K562 (cell line): ENCODE data around the gene BPIFB2. TPM values are rescaled to one million over a fixed set of nuclear protein-coding genes. Genes with fewer than 3 reads are reported as not detected.

Experiments
- ATAC-seq: fragments of 200-7000 bp; cut with Tn5 transposase; 3 replicates; pipeline ENCODE4 v1.9.1; 2020; ENCODE audit warnings: moderate library complexity
- BruUV-seq: library from RNA; stranded (reverse); fragments of 400-500 nt; replicated peaks from 2 replicates; lab custom pipeline; 2021; lab: Mats Ljungman, UMichigan
- CTCF ChIA-PET: fragments of 300-600 bp; formaldehyde crosslinking; extraction: SDS; loops from one replicate; lab custom pipeline; 2021; ENCODE audit warnings: low intra/inter-chr PET ratio; lab: Yijun Ruan, JAX
- POLR2A ChIA-PET: fragments of 300-600, 350-650 bp; sonication (Branson Sonifier 250); formaldehyde crosslinking; extraction: SDS; loops from one replicate; lab custom pipeline; 2021; ENCODE audit warnings: antibody characterized with exemption, inconsistent platforms; lab: Yijun Ruan, JAX
- DNase-seq, 4 experiments: peaks; one replicate each; pipeline versions ENCODE4 v3.0.0 to v3.0.0-alpha.2; 2011 to 2018; ENCODE audit warnings: low spot score in 3 of 4, mixed read lengths in 3 of 4; ENCODE audit errors: extremely low read depth in 1 of 4
- FAIRE-seq: peaks from 2 replicates; lab custom pipeline; 2011; peaks lifted over from hg19 to GRCh38; lab: Jason Lieb, UNC
- H2AFZ ChIP-seq: 2 replicates; pipeline ENCODE4 v1.6.0; 2011; ENCODE audit warnings: low read depth, low read length, control low read depth, inconsistent platforms
- H3K27ac ChIP-seq: fragments of 200-600 bp; 3 replicates; pipeline ENCODE4 v1.8.0; 2011; ENCODE audit warnings: low read depth, mild to moderate bottlenecking, control low read depth, inconsistent platforms, low read length, moderate library complexity, mixed read lengths; ENCODE audit errors: extremely low read depth
- H3K27me3 ChIP-seq, 2 experiments: fragments of 300-600 bp in 1 of 2; 2 replicates in 1 of 2; 3 replicates in 1 of 2; pipeline versions ENCODE4 v1.6.0 to v1.8.0; 2011; ENCODE audit warnings: inconsistent platforms in 2 of 2, low read length in 2 of 2, mild to moderate bottlenecking in 1 of 2, mixed read lengths in 1 of 2, moderate library complexity in 1 of 2; ENCODE audit not compliant: control insufficient read depth in 2 of 2, insufficient read depth in 2 of 2
- H3K36me3 ChIP-seq: fragments of 300-600 bp; 3 replicates; pipeline ENCODE4 v1.8.0; 2011; ENCODE audit warnings: mild to moderate bottlenecking, low read length, inconsistent platforms; ENCODE audit not compliant: control insufficient read depth, insufficient read depth
- H3K4me1 ChIP-seq, 2 experiments: fragments of 200-600 bp in 1 of 2; replicated peaks in 1 of 2; 2 replicates in 1 of 2; 3 replicates in 1 of 2; pipeline versions ENCODE4 v1.5.1 to v1.8.0; 2011; ENCODE audit warnings: inconsistent platforms in 2 of 2, low read length in 2 of 2, mild to moderate bottlenecking in 1 of 2, mixed read lengths in 1 of 2, moderate library complexity in 1 of 2; ENCODE audit not compliant: control insufficient read depth in 2 of 2, insufficient read depth in 2 of 2
- H3K4me2 ChIP-seq: 2 replicates; pipeline ENCODE4 v1.6.1; 2011; ENCODE audit warnings: low read length, control low read depth, inconsistent platforms, mixed read lengths; ENCODE audit not compliant: insufficient read depth
- H3K4me3 ChIP-seq: fragments of 200-600 bp; sonication (generic), shearing (Covaris generic); 2 replicates; pipeline ENCODE4 v1.5.1; 2016; ENCODE audit warnings: control low read depth, inconsistent platforms
- H3K79me2 ChIP-seq: fragments of 200-600 bp; 3 replicates; pipeline ENCODE4 v1.8.0; 2011; ENCODE audit warnings: low read length, inconsistent platforms; ENCODE audit not compliant: control insufficient read depth, insufficient read depth
- H3K9ac ChIP-seq, 2 experiments: 2 replicates each; pipeline versions ENCODE4 v1.6.0 to v1.6.1; 2011; ENCODE audit warnings: low read depth in 2 of 2, low read length in 2 of 2, control low read depth in 1 of 2, inconsistent platforms in 1 of 2, mild to moderate bottlenecking in 1 of 2, mixed read lengths in 1 of 2; ENCODE audit not compliant: insufficient read depth in 1 of 2
- H3K9me1 ChIP-seq: one replicate; pipeline ENCODE4 v1.6.0; 2011; ENCODE audit warnings: inconsistent platforms, mild to moderate bottlenecking, low read length, moderate library complexity; ENCODE audit not compliant: control insufficient read depth, insufficient read depth
- H3K9me3 ChIP-seq: replicated peaks from 2 replicates; pipeline ENCODE4 v1.5.1; 2011; ENCODE audit warnings: low read depth, low read length, inconsistent platforms; ENCODE audit not compliant: control insufficient read depth, insufficient read depth
- H4K20me1 ChIP-seq: replicated peaks from 2 replicates; pipeline ENCODE4 v1.6.1; 2011; ENCODE audit warnings: low read length, inconsistent platforms, mixed read lengths; ENCODE audit not compliant: control insufficient read depth, insufficient read depth
- BRD9 ChIP-seq: fragments of 450-650 bp; IDR thresholded peaks from 2 replicates; pipeline ENCODE4 v1.6.1; 2018; ENCODE audit warnings: low read depth; ENCODE audit not compliant: partially characterized antibody
- LCOR ChIP-seq: sonication (generic); formaldehyde crosslinking; IDR thresholded peaks from 2 replicates; pipeline ENCODE4 v1.8.0; 2022; ENCODE audit warnings: mild to moderate bottlenecking, missing genetic modification reagents
- ZBTB17 ChIP-seq: fragments of 450-650 bp; formaldehyde crosslinking; IDR thresholded peaks from 2 replicates; pipeline ENCODE4 v1.4.0; 2020; ENCODE audit warnings: mild to moderate bottlenecking
- ZBTB7A ChIP-seq: IDR thresholded peaks from 2 replicates; pipeline ENCODE4 v1.6.1; 2011; ENCODE audit warnings: low read depth, mild to moderate bottlenecking, low read length, moderate library complexity, borderline replicate concordance; ENCODE audit not compliant: control insufficient read depth
- ZNF347 ChIP-seq: fragments of 450-650 bp; formaldehyde crosslinking; IDR thresholded peaks from 2 replicates; pipeline ENCODE4 v1.4.0; 2020; ENCODE audit warnings: low read depth, mild to moderate bottlenecking, moderate library complexity
- WGBS: fragments of 100-300 bp; shearing (Covaris generic); methylation state at CpG from one replicate; pipeline ENCODE4 v1.1.6; 2016; ENCODE audit warnings: low coverage, mixed read lengths; ENCODE audit not compliant: insufficient coverage; ENCODE audit errors: missing lambda C conversion rate; 5-methylcytosine and 5-hydroxymethylcytosine counted together
- in situ Hi-C: fragments of 300-500 bp; cut with MboI; formaldehyde crosslinking; loops from 4 replicates; pipeline ENCODE4 v1.15.0; 2018; ENCODE audit warnings: inconsistent platforms, mixed read lengths
- intact Hi-C: fragments of 100-400 bp; cut with micrococcal nuclease; formaldehyde crosslinking; loops from 2 replicates; pipeline ENCODE4 v1.14.2; 2022
- polyA plus RNA-seq, 8 experiments: library from polyadenylated mRNA; depleted of rRNA in 4 of 8; stranded (reverse) in 5 of 8; unstranded in 3 of 8; fragments of >200 nt; fragmentation: Nextera tagmentation in 2 of 8; fragmentation: Illumina TruSeq in 1 of 8; extraction: Ambion mirVana in 2 of 8; extraction: Trizol in 1 of 8; gene quantifications; 2 replicates each; pipeline versions ENCODE4 v1.2.1 to v1.2.3, GENCODE V29; 2011 to 2014; ENCODE audit warnings: inconsistent platforms in 1 of 8, missing spikeins in 1 of 8
- total RNA-seq, 7 experiments: library from RNA; depleted of rRNA in 6 of 7; stranded (reverse); fragments of >200 nt in 6 of 7; fragmentation: Illumina TruSeq in 2 of 7; extraction: Trizol in 2 of 7; gene quantifications; 2 replicates each; pipeline versions ENCODE4 v1.2.1 to v1.2.3, GENCODE V29; 2011 to 2021; ENCODE audit warnings: low replicate concordance in 1 of 7

The BPIFB2 gene
- total and polyA plus RNA-seq, 9 of the 15 experiments (the other 6 are each of a cell fraction or from before 2014, with no cell fraction given) = not detected

- no peak for TF ChIP-seq BRD9
These were observed 54.1 kb downstream of the BPIFB2 start (continued) for GRCh38 chr20:33061658-33062028.

GRCh38 chr20:33062105-33062824 lies 54.8 kb downstream of the BPIFB2 start:
- ATAC-seq = no peak
- H3K9me3 ChIP-seq = no peaks in the 10 kb centered on the region
- POLR2A ChIA-PET = no interaction called here
- H3K27ac ChIP-seq = no peak overlapping the region
- peak; percentile 76 for TF ChIP-seq ZBTB17 (CRISPR knock-in tag)
- TF ChIP-seq ZNF347 (CRISPR knock-in tag) = no peak
- intact Hi-C loops = no loop called here
- H3K4me1 ChIP-seq = peaks cover 0 to 6% of the 10 kb centered on the region in 2 experiments; a peak in 1 of 5 replicates
- H3K4me3 ChIP-seq = no peak overlapping the region
- in situ Hi-C loops = no loop called here
- no peaks in the 10 kb centered on the region for H3K79me2 ChIP-seq
- no peak overlapping the region for H3K9ac ChIP-seq
- H3K9me1 ChIP-seq = no peaks in the 10 kb centered on the region
- no peak overlapping the region for H2AFZ ChIP-seq
- H3K36me3 ChIP-seq = no peaks in the 10 kb centered on the region
- FAIRE-seq = no peak
- peaks cover 13% of the 10 kb centered on the region; the same call in 1 of the 2 replicates for H4K20me1 ChIP-seq
- H3K4me2 ChIP-seq = no peak overlapping the region
- peaks cover 13 to 69% of the 10 kb centered on the region in 2 experiments; a peak in 4 of 5 replicates for H3K27me3 ChIP-seq
- no TSS peak for BruUV-seq
- CTCF ChIA-PET = no interaction called here
- DNase-seq = no peak
- WGBS = 2% methylated on average over 8 of the region's 9 CpGs

GRCh38 chr20:33062825-33063149 lies 55.3 kb downstream of the BPIFB2 start:
- H3K27ac ChIP-seq = no peak overlapping the region
- no peaks in the 10 kb centered on the region for H3K36me3 ChIP-seq
- no peak for FAIRE-seq
- no TSS peak for BruUV-seq
- H2AFZ ChIP-seq = no peak overlapping the region
- peaks cover 13% of the 10 kb centered on the region; the same call in 1 of the 2 replicates for H4K20me1 ChIP-seq
- CTCF ChIA-PET = no interaction called here
- no peak for TF ChIP-seq LCOR (CRISPR knock-in tag)
- TF ChIP-seq ZBTB7A = no peak
- TF ChIP-seq, all 486 proteins: peak for 0
- DNase-seq (no peak), ATAC-seq (no peak)
- H3K4me3 ChIP-seq = no peak overlapping the region
- POLR2A ChIA-PET = interaction anchor here (0.6 kb wide), 1 partner anchor 10 kb away, joined by 3 read pairs; no protein-coding TSS in a partner anchor
- no peaks in the 10 kb centered on the region for H3K9me3 ChIP-seq
- H3K27me3 ChIP-seq = peaks cover 13 to 72% of the 10 kb centered on the region in 2 experiments; a peak in 4 of 5 replicates
- H3K4me1 ChIP-seq = peaks cover 0 to 6% of the 10 kb centered on the region in 2 experiments; a peak in 1 of 5 replicates
- 0% methylated on average over 1 of the region's 1 CpG for WGBS
- in situ Hi-C loops = no loop called here
- no peaks in the 10 kb centered on the region for H3K9me1 ChIP-seq
- intact Hi-C loops = no loop called here
- no peaks in the 10 kb centered on the region for H3K79me2 ChIP-seq
- no peak overlapping the region for H3K9ac ChIP-seq
- no peak overlapping the region for H3K4me2 ChIP-seq
